Mesodermal cell (in vitro differentiated cells): ENCODE results near the gene SCCPDH.
"Not testable (repeated sequence)": the region's sequence is repeated elsewhere in the genome, so short reads cannot be mapped to it uniquely, and the experiment has no call there.

Experiments used
- H3K27ac ChIP-seq: 2 replicates; pipeline ENCODE4 v1.7.0; 2013; ENCODE audit warnings: mild to moderate bottlenecking, low read depth, low read length, moderate library complexity; ENCODE audit not compliant: severe bottlenecking
- H3K36me3 ChIP-seq: 2 replicates; pipeline ENCODE4 v1.7.1; 2013; ENCODE audit warnings: mild to moderate bottlenecking, low read length, moderate library complexity; ENCODE audit not compliant: control insufficient read depth, insufficient read depth
- H3K4me1 ChIP-seq: one replicate; pipeline ENCODE4 v1.7.1; 2013; ENCODE audit warnings: mild to moderate bottlenecking, low read length; ENCODE audit not compliant: insufficient read depth, control insufficient read depth, poor library complexity, severe bottlenecking
- H3K4me3 ChIP-seq: 2 replicates; pipeline ENCODE4 v1.7.0; 2013; ENCODE audit warnings: low read length, control low read depth, mild to moderate bottlenecking; ENCODE audit not compliant: insufficient read depth, poor library complexity, severe bottlenecking; ENCODE audit errors: extremely low read depth
- H3K9me3 ChIP-seq: 2 replicates; pipeline ENCODE4 v1.7.1; 2013; ENCODE audit warnings: mild to moderate bottlenecking, low read length, moderate library complexity; ENCODE audit not compliant: control insufficient read depth
- WGBS, 2 experiments: methylation state at CpG; one replicate each; pipeline ENCODE4 v1.1.5; 2013; ENCODE audit warnings: missing lambda C conversion rate in 2 of 2; ENCODE audit not compliant: insufficient coverage in 2 of 2; 5-methylcytosine and 5-hydroxymethylcytosine counted together

Gene SCCPDH

DNA sequence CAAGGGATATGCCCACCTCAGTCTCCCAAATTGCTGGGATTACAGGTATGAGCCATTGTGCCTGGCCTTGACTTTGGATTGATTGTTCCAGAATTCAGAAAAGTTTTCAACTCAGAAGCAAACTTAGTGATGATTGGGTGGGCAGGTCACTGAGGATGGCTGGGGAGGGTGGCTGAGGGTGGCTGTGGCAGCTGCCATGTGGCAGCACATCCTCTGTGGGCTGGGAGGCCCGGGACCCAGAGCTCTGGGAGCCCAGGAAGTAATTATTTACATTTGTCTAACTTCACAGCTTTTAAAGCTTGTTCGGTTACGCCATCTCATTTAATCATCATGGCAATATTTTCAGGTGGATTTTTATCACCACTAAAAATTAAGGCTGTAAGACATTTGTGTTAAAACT, 76.1 kb downstream of the SCCPDH start:
- H3K27ac ChIP-seq: no peak overlapping the region
- H3K36me3 ChIP-seq: no peaks in the 10 kb centered on the region
- no peaks in the 10 kb centered on the region for H3K4me1 ChIP-seq
- no peaks in the 10 kb centered on the region for H3K9me3 ChIP-seq
- H3K4me3 ChIP-seq: no peak overlapping the region
- WGBS, 2 experiments: 100% methylated on average over 1 of the region's 3 CpGs; no CpG with 5 or more reads in 1 of the 2 experiments

DNA sequence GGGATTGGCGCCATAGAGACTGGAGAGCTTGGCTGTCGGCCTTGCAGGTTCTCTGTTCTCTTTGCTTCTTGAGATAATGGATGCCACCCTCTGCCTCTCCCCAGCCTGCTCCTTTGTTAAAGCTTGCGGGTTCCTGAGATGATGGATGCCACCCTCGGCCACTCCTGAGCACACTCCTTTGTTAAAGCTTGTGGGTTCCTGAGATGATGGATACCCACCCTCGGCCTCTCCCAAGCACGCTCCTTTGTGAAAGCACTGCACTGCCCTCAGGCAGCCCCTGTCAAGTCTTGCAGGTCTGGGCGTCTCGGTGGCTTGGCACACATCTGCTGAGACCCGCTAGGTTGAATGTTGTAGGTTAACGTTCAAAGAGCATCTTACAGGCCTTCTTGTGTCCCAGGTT, 76.5 kb downstream of the SCCPDH start:
- H3K27ac ChIP-seq: no peak overlapping the region
- H3K9me3 ChIP-seq: no peaks in the 10 kb centered on the region
- no peak overlapping the region for H3K4me3 ChIP-seq
- WGBS, 2 experiments: 90 to 93% methylated on average over 10 of the region's 10 CpGs
- H3K36me3 ChIP-seq: no peaks in the 10 kb centered on the region
- no peaks in the 10 kb centered on the region for H3K4me1 ChIP-seq

- WGBS, 2 experiments: 96 to 97% methylated on average over 7 to 9 of the region's 11 CpGs
- Histone ChIP-seq H3K36me3 (no peaks in the 10 kb centered on the region), H3K9me3 (no peaks in the 10 kb centered on the region), H3K27ac (no peak overlapping the region), H3K4me3 (no peak overlapping the region), H3K4me1 (no peaks in the 10 kb centered on the region)
These were observed 77.2 kb downstream of the SCCPDH start for GRCh38 chr1:246801241-246802020.

DNA sequence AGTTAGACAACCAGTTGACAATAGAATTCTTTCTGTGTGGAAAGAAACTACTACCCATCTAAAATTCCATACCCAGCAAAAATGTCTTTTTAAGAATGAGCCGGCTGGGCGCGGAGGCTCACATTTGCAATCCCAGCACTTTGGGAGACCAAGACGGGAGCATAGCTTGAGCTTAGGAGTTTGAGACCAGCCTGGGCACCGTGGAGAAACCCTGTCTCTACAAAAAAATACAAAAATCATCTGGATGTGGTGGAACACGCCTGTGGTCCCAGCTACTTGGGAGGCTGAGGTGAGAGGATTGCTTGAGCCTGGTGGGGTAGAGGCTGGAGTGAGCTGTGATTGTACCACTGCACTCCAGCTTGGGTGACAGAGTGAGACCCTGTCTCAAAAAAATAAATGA, 79.2 kb downstream of the SCCPDH start:
- no peak overlapping the region for H3K27ac ChIP-seq
- H3K9me3 ChIP-seq: no peaks in the 10 kb centered on the region
- no peak overlapping the region for H3K4me3 ChIP-seq
- H3K36me3 ChIP-seq: no peaks in the 10 kb centered on the region
- H3K4me1 ChIP-seq: no peaks in the 10 kb centered on the region
- WGBS, 2 experiments: 72 to 100% methylated on average over 1 to 2 of the region's 6 CpGs

- 91% methylated on average over 2 of the region's 5 CpGs; no CpG with 5 or more reads in 1 of the 2 experiments for WGBS, 2 experiments
- H3K4me3 ChIP-seq: no peak overlapping the region
- no peaks in the 10 kb centered on the region for H3K36me3 ChIP-seq
- no peaks in the 10 kb centered on the region for H3K9me3 ChIP-seq
- H3K27ac ChIP-seq: no peak overlapping the region
- H3K4me1 ChIP-seq: no peaks in the 10 kb centered on the region
These were observed 79.7 kb downstream of the SCCPDH start for GRCh38 chr1:246803883-246804282.

GRCh38 chr1:246805135-246805716, 81.0 kb downstream of the SCCPDH start:
- 96 to 99% methylated on average over 4 to 8 of the region's 10 CpGs for WGBS, 2 experiments
- no peak overlapping the region for H3K4me3 ChIP-seq
- no peaks in the 10 kb centered on the region for H3K4me1 ChIP-seq
- H3K27ac ChIP-seq: no peak overlapping the region
- H3K36me3 ChIP-seq: no peaks in the 10 kb centered on the region
- no peaks in the 10 kb centered on the region for H3K9me3 ChIP-seq

GRCh38 chr1:246809473-246809872, 85.3 kb downstream of the SCCPDH start:
- Histone ChIP-seq H3K4me3 (no peak overlapping the region), H3K36me3 (no peaks in the 10 kb centered on the region), H3K27ac (no peak overlapping the region), H3K4me1 (no peaks in the 10 kb centered on the region), H3K9me3 (no peaks in the 10 kb centered on the region)
- WGBS, 2 experiments: 76 to 92% methylated on average over 4 to 6 of the region's 6 CpGs

- WGBS, 2 experiments: 97 to 100% methylated on average over 2 of the region's 3 CpGs
- H3K27ac ChIP-seq: no peak overlapping the region
- no peaks in the 10 kb centered on the region for H3K36me3 ChIP-seq
- no peaks in the 10 kb centered on the region for H3K4me1 ChIP-seq
- H3K9me3 ChIP-seq: no peaks in the 10 kb centered on the region
- no peak overlapping the region for H3K4me3 ChIP-seq
These were observed 87.8 kb downstream of the SCCPDH start for GRCh38 chr1:246811985-246812384.

GRCh38 chr1:246813325-246813724, 89.1 kb downstream of the SCCPDH start:
- not testable (repeated sequence) for H3K4me1 ChIP-seq, H3K36me3 ChIP-seq, H3K27ac ChIP-seq, H3K4me3 ChIP-seq, H3K9me3 ChIP-seq
- 43 to 52% methylated on average over 1 to 2 of the region's 4 CpGs for WGBS, 2 experiments

GRCh38 chr1:246814890-246815289, 90.7 kb downstream of the SCCPDH start:
- H3K27ac ChIP-seq: no peak overlapping the region
- no peaks in the 10 kb centered on the region for H3K36me3 ChIP-seq
- 92 to 96% methylated on average over 11 to 12 of the region's 13 CpGs for WGBS, 2 experiments
- H3K9me3 ChIP-seq: no peaks in the 10 kb centered on the region
- no peak overlapping the region for H3K4me3 ChIP-seq
- no peaks in the 10 kb centered on the region for H3K4me1 ChIP-seq

GRCh38 chr1:246815693-246816270, 91.6 kb downstream of the SCCPDH start:
- H3K9me3 ChIP-seq: no peaks in the 10 kb centered on the region
- H3K4me1 ChIP-seq: no peaks in the 10 kb centered on the region
- 68 to 92% methylated on average over 6 of the region's 11 CpGs for WGBS, 2 experiments
- H3K36me3 ChIP-seq: no peaks in the 10 kb centered on the region
- H3K27ac ChIP-seq: no peak overlapping the region
- no peak overlapping the region for H3K4me3 ChIP-seq
